Upper lobe of right lung (tissue), 1 donor: Measurements from ENCODE around the gene ZNF219. TPM values are rescaled to one million over a fixed set of nuclear protein-coding genes. Genes with fewer than 3 reads are reported as not detected.

Experiments
- ATAC-seq: fragments of 200-7000 bp; cut with Tn5 transposase; one replicate; pipeline ENCODE4 v1.9.1; 2020; ENCODE audit warnings: mild to moderate bottlenecking, moderate library complexity
- DNase-seq: peaks from one replicate; pipeline ENCODE4 v3.0.0-alpha.2; 2020
- H3K27ac ChIP-seq: fragments of 200-600 bp; one replicate; pipeline ENCODE4 v1.8.0; 2022
- H3K27me3 ChIP-seq: fragments of 200-600 bp; one replicate; pipeline ENCODE4 v1.8.0; 2022; ENCODE audit warnings: mild to moderate bottlenecking
- H3K36me3 ChIP-seq: fragments of 200-600 bp; one replicate; pipeline ENCODE4 v1.8.0; 2022
- H3K4me1 ChIP-seq: fragments of 200-600 bp; one replicate; pipeline ENCODE4 v1.8.0; 2022
- H3K4me3 ChIP-seq: fragments of 200-600 bp; one replicate; pipeline ENCODE4 v1.8.0; 2022; ENCODE audit warnings: mild to moderate bottlenecking
- H3K9me3 ChIP-seq: fragments of 200-600 bp; one replicate; pipeline ENCODE4 v1.8.0; 2022
- CTCF ChIP-seq: fragments of 200-600 bp; IDR thresholded peaks from one replicate; pipeline ENCODE4 v1.8.0; 2022; ENCODE audit warnings: antibody characterized with exemption
- intact Hi-C: fragments of 100-400 bp; cut with DNase I; formaldehyde crosslinking; loops from one replicate; pipeline ENCODE4 v1.11.0; 2022
- total RNA-seq: library from RNA; stranded (reverse); fragmentation: NEBNext Ultra II Directional; extraction: Animal tissue kit (Norgen Biotek cat#: 25700); gene quantifications from one replicate; pipeline ENCODE4 v1.2.1, GENCODE V29; 2021
- donor health status: DM: no; HTN: yes; CAD: no; lungs with severe emphysema.

Gene ZNF219
- total RNA-seq, 1 donor from 2014 or later: 52.8 TPM

GRCh38 chr14:21084396-21084795 lies 14.1 kb downstream of the ZNF219 start:
- no peak for TF ChIP-seq CTCF
- H3K4me3 ChIP-seq: no peak overlapping the region
- peaks cover 14% of the 10 kb centered on the region for H3K4me1 ChIP-seq
- no peak for DNase-seq
- H3K27ac ChIP-seq: peak overlapping the region; percentile 63
- H3K9me3 ChIP-seq: no peaks in the 10 kb centered on the region
- intact Hi-C loops: no loop called here
- H3K36me3 ChIP-seq: peaks cover 75% of the 10 kb centered on the region
- H3K27me3 ChIP-seq: no peaks in the 10 kb centered on the region
- no peak for ATAC-seq

- no peak for DNase-seq
- no peak for TF ChIP-seq CTCF
- Histone ChIP-seq H3K4me3 (no peak overlapping the region), H3K36me3 (peaks cover 75% of the 10 kb centered on the region), H3K27me3 (no peaks in the 10 kb centered on the region), H3K27ac (no peak overlapping the region), H3K9me3 (no peaks in the 10 kb centered on the region), H3K4me1 (peaks cover 14% of the 10 kb centered on the region)
- no peak for ATAC-seq
- intact Hi-C loops: no loop called here
Measured at GRCh38 chr14:21083565-21084325, 14.7 kb downstream of the ZNF219 start.

- H3K4me3 ChIP-seq: no peak overlapping the region
- no peaks in the 10 kb centered on the region for H3K9me3 ChIP-seq
- no peak for DNase-seq
- no peaks in the 10 kb centered on the region for H3K27me3 ChIP-seq
- TF ChIP-seq CTCF: no peak
- intact Hi-C loops: no loop called here
- peaks cover 14% of the 10 kb centered on the region for H3K4me1 ChIP-seq
- no peak for ATAC-seq
- peaks cover 68% of the 10 kb centered on the region for H3K36me3 ChIP-seq
- H3K27ac ChIP-seq: no peak overlapping the region
Measured at GRCh38 chr14:21081521-21082142, 16.8 kb downstream of the ZNF219 start.

GRCh38 chr14:21078726-21079125 lies 19.7 kb downstream of the ZNF219 start:
- H3K4me1 ChIP-seq: no peaks in the 10 kb centered on the region
- H3K4me3 ChIP-seq: no peak overlapping the region
- H3K36me3 ChIP-seq: peaks cover 69% of the 10 kb centered on the region
- intact Hi-C loops: no loop called here
- H3K27me3 ChIP-seq: no peaks in the 10 kb centered on the region
- DNase-seq: no peak
- ATAC-seq: no peak
- no peak for TF ChIP-seq CTCF
- H3K27ac ChIP-seq: no peak overlapping the region
- no peaks in the 10 kb centered on the region for H3K9me3 ChIP-seq

GRCh38 chr14:21078287-21078686 lies 20.2 kb downstream of the ZNF219 start:
- DNase-seq: no peak
- intact Hi-C loops: no loop called here
- no peaks in the 10 kb centered on the region for H3K4me1 ChIP-seq
- no peaks in the 10 kb centered on the region for H3K27me3 ChIP-seq
- TF ChIP-seq CTCF: no peak
- no peak overlapping the region for H3K4me3 ChIP-seq
- no peak overlapping the region for H3K27ac ChIP-seq
- no peaks in the 10 kb centered on the region for H3K9me3 ChIP-seq
- no peak for ATAC-seq
- H3K36me3 ChIP-seq: peaks cover 66% of the 10 kb centered on the region
